SK-N-SH (cell line): ENCODE results near the gene GALNT14. TPM values are rescaled to one million over a fixed set of nuclear protein-coding genes. Genes with fewer than 3 reads are reported as not detected.

ENCODE experiments used
- CTCF ChIA-PET: fragments of 300-600, 350-600 bp; formaldehyde crosslinking; extraction: SDS; loops from one replicate; lab custom pipeline; 2021; lab: Yijun Ruan, JAX
- POLR2A ChIA-PET: fragments of 350-600 bp; sonication (Branson Sonifier 250); formaldehyde crosslinking; extraction: SDS; loops from one replicate; lab custom pipeline; 2020; ENCODE audit warnings: antibody characterized with exemption, inconsistent platforms; lab: Yijun Ruan, JAX
- DNase-seq: peaks from one replicate; pipeline ENCODE4 v3.0.0; 2012
- H2AFZ ChIP-seq: fragments of 200-600 bp; sonication (generic); 2 replicates; pipeline ENCODE4 v1.8.1; 2016; ENCODE audit warnings: antibody characterized with exemption, mild to moderate bottlenecking, low read depth
- H3F3A ChIP-seq: fragments of 200-600 bp; sonication (generic); replicated peaks from 2 replicates; pipeline ENCODE3; 2016; ENCODE audit warnings: antibody characterized with exemption, mild to moderate bottlenecking; ENCODE audit not compliant: insufficient read depth
- H3K27ac ChIP-seq, 2 experiments: fragments of 200-500 bp in 1 of 2; fragments of 200-600 bp in 1 of 2; sonication (Bioruptor generic) in 1 of 2; sonication (generic), shearing (Covaris generic) in 1 of 2; 2 replicates each; pipeline versions ENCODE4 v1.5.1 to v1.6.1; 2014 to 2016; ENCODE audit warnings: low read depth in 2 of 2, inconsistent platforms in 1 of 2, low read length in 1 of 2, mild to moderate bottlenecking in 1 of 2, mixed read lengths in 1 of 2
- H3K27me3 ChIP-seq: fragments of 200-600 bp; sonication (generic), shearing (Covaris generic); 2 replicates; pipeline ENCODE4 v1.6.1; 2016; ENCODE audit warnings: mixed run types; ENCODE audit not compliant: insufficient read depth
- H3K36me3 ChIP-seq, 2 experiments: fragments of 200-500 bp in 1 of 2; fragments of 200-600 bp in 1 of 2; sonication (Bioruptor generic) in 1 of 2; sonication (generic) in 1 of 2; replicated peaks in 1 of 2; 2 replicates each; pipeline versions ENCODE3 to v1.5.1; 2014 to 2016; ENCODE audit warnings: low read length in 1 of 2, mild to moderate bottlenecking in 1 of 2; ENCODE audit not compliant: insufficient read depth in 2 of 2, control insufficient read depth in 1 of 2
- H3K4me1 ChIP-seq, 2 experiments: fragments of 200-500 bp in 1 of 2; fragments of 200-600 bp in 1 of 2; sonication (Bioruptor generic) in 1 of 2; sonication (generic), shearing (Covaris generic) in 1 of 2; 2 replicates each; pipeline versions ENCODE4 v1.5.1 to v1.6.1; 2014 to 2016; ENCODE audit warnings: low read depth in 1 of 2, low read length in 1 of 2, mixed run types in 1 of 2; ENCODE audit not compliant: insufficient read depth in 2 of 2, control insufficient read depth in 1 of 2
- H3K4me2 ChIP-seq: fragments of 200-600 bp; sonication (generic), shearing (Covaris generic); 2 replicates; pipeline ENCODE4 v1.6.1; 2017; ENCODE audit warnings: mixed run types
- H3K4me3 ChIP-seq, 2 experiments: fragments of 200-500 bp in 1 of 2; fragments of 200-600 bp in 1 of 2; sonication (Bioruptor generic) in 1 of 2; sonication (generic), shearing (Covaris generic) in 1 of 2; 2 replicates each; pipeline versions ENCODE4 v1.5.1 to v1.8.1; 2014 to 2016; ENCODE audit warnings: low read depth in 2 of 2, inconsistent platforms in 1 of 2, low read length in 1 of 2, mild to moderate bottlenecking in 1 of 2, mixed read lengths in 1 of 2, moderate library complexity in 1 of 2
- H3K79me2 ChIP-seq: fragments of 200-600 bp; sonication (generic); 2 replicates; pipeline ENCODE4 v1.8.1; 2017; ENCODE audit warnings: mild to moderate bottlenecking; ENCODE audit not compliant: insufficient read depth
- H3K9ac ChIP-seq: fragments of 200-600 bp; sonication (generic); 2 replicates; pipeline ENCODE4 v1.6.1; 2017; ENCODE audit warnings: mixed run types
- H3K9me2 ChIP-seq: fragments of 200-600 bp; sonication (generic); 2 replicates; pipeline ENCODE4 v1.6.1; 2017; ENCODE audit warnings: mixed run types
- H3K9me3 ChIP-seq: fragments of 200-600 bp; sonication (generic); 2 replicates; pipeline ENCODE4 v1.6.1; 2017; ENCODE audit warnings: mixed run types, mild to moderate bottlenecking, moderate library complexity
- H4K20me1 ChIP-seq: fragments of 200-600 bp; sonication (generic); 2 replicates; pipeline ENCODE4 v1.6.1; 2017; ENCODE audit warnings: mild to moderate bottlenecking, mixed run types; ENCODE audit not compliant: insufficient read depth
- CTCF ChIP-seq: fragments of 200-600 bp; sonication (generic); IDR thresholded peaks from 2 replicates; pipeline ENCODE4 v1.6.1; 2017; ENCODE audit warnings: antibody characterized with exemption, mild to moderate bottlenecking, moderate library complexity
- ELF1 ChIP-seq: IDR thresholded peaks from 2 replicates; pipeline ENCODE4 v1.4.0; 2012
- EP300 ChIP-seq, 2 experiments: IDR thresholded peaks; 2 replicates each; pipeline versions ENCODE4 v1.4.0 to v1.6.1; 2012; ENCODE audit warnings: borderline replicate concordance in 1 of 2, low read depth in 1 of 2, low read length in 1 of 2
- EZH2phosphoT487 ChIP-seq: fragments of 200-600 bp; sonication (generic); IDR thresholded peaks from 2 replicates; pipeline ENCODE4 v1.6.1; 2017; ENCODE audit warnings: low read depth, mixed run types, mild to moderate bottlenecking, antibody characterized with exemption, moderate library complexity, borderline replicate concordance
- FOXJ3 ChIP-seq: sonication (generic); formaldehyde crosslinking; IDR thresholded peaks from 2 replicates; pipeline ENCODE4 v1.5.1; 2020; ENCODE audit warnings: mild to moderate bottlenecking, missing genetic modification reagents
- FOXM1 ChIP-seq: IDR thresholded peaks from 2 replicates; pipeline ENCODE4 v1.4.0; 2012; ENCODE audit warnings: low read depth, mild to moderate bottlenecking
- GABPA ChIP-seq: IDR thresholded peaks from 2 replicates; pipeline ENCODE4 v1.4.0; 2012; ENCODE audit warnings: low read depth, mild to moderate bottlenecking
- IRF3 ChIP-seq: fragments of 150-350 bp; IDR thresholded peaks from 2 replicates; pipeline ENCODE4 v1.6.1; 2016; ENCODE audit warnings: mild to moderate bottlenecking, low read depth, low read length
- MEF2A ChIP-seq: IDR thresholded peaks from 2 replicates; pipeline ENCODE4 v1.4.0; 2012; ENCODE audit warnings: low read depth, borderline replicate concordance
- MXI1 ChIP-seq: IDR thresholded peaks from 2 replicates; pipeline ENCODE4 v1.6.1; 2012; ENCODE audit warnings: mild to moderate bottlenecking, low read depth, low read length, improper control_type of control experiment
- NFIC ChIP-seq: IDR thresholded peaks from 2 replicates; pipeline ENCODE4 v1.4.0; 2012; ENCODE audit warnings: borderline replicate concordance
- NRF1 ChIP-seq: IDR thresholded peaks from 2 replicates; pipeline ENCODE4 v1.6.1; 2012; ENCODE audit warnings: low read depth, mild to moderate bottlenecking, low read length
- PBX3 ChIP-seq: IDR thresholded peaks from 2 replicates; pipeline ENCODE4; 2012
- RAD21 ChIP-seq: IDR thresholded peaks from 2 replicates; pipeline ENCODE4 v1.6.1; 2012; ENCODE audit warnings: mild to moderate bottlenecking, low read length
- RCOR1 ChIP-seq: fragments of 150-350 bp; IDR thresholded peaks from 2 replicates; pipeline ENCODE4 v1.6.1; 2017; ENCODE audit warnings: antibody characterized with exemption, low read length
- REST ChIP-seq: IDR thresholded peaks from 2 replicates; pipeline ENCODE4 v1.6.1; 2012; ENCODE audit warnings: mild to moderate bottlenecking, low read depth, low read length, moderate library complexity
- SIN3A ChIP-seq: IDR thresholded peaks from 2 replicates; pipeline ENCODE4 v1.6.1; 2012; ENCODE audit warnings: low read depth, mild to moderate bottlenecking, low read length, moderate library complexity, borderline replicate concordance
- SMC3 ChIP-seq: IDR thresholded peaks from 2 replicates; pipeline ENCODE4 v1.6.1; 2012; ENCODE audit warnings: low read depth, low read length, improper control_type of control experiment
- TEAD4 ChIP-seq: IDR thresholded peaks from 2 replicates; pipeline ENCODE4 v1.4.0; 2012; ENCODE audit warnings: mild to moderate bottlenecking, borderline replicate concordance; ENCODE audit not compliant: insufficient read depth
- USF2 ChIP-seq: fragments of 150-350 bp; IDR thresholded peaks from 2 replicates; pipeline ENCODE4 v1.6.1; 2017; ENCODE audit warnings: antibody characterized with exemption, low read length, low read depth, borderline replicate concordance
- WGBS: methylation state at CpG from one replicate; pipeline ENCODE4 v1.1.6; 2017; ENCODE audit warnings: low lambda C conversion rate; 5-methylcytosine and 5-hydroxymethylcytosine counted together
- polyA plus RNA-seq, 3 experiments: library from polyadenylated mRNA; depleted of rRNA; stranded (reverse); fragments of >200 nt; gene quantifications; 2 replicates each; pipeline ENCODE4 v1.2.3, GENCODE V29; 2012

The GALNT14 gene
- polyA plus RNA-seq, 1 of the 3 experiments (the other 2 are of a cell fraction): 1.6 TPM

- Histone ChIP-seq H4K20me1 (no peaks in the 10 kb centered on the region), H3K27ac (no peak overlapping the region), H3K9ac (no peak overlapping the region), H3K4me2 (no peak overlapping the region), H3K27me3 (no peaks in the 10 kb centered on the region), H3K9me2 (no peaks in the 10 kb centered on the region), H3F3A (no peaks in the 10 kb centered on the region), H3K4me1 (peaks cover 0 to 12% of the 10 kb centered on the region in 2 experiments; a peak in 1 of 4 replicates), H3K79me2 (no peaks in the 10 kb centered on the region), H3K36me3 (no peaks in the 10 kb centered on the region), H3K4me3 (no peak overlapping the region), H2AFZ (no peak overlapping the region), H3K9me3 (no peaks in the 10 kb centered on the region)
- WGBS: 58% methylated on average over 8 of the region's 8 CpGs
- no peak for DNase-seq
- ChIA-PET CTCF (interaction anchor here (1.0 to 1.8 kb wide), 4 partner anchors 16 to 263 kb away, joined by 3 to 5 read pairs (median 4); partner anchors contain the start of gene GALNT14), POLR2A (no interaction called here)
- no peak for TF ChIP-seq NRF1
- no peak for TF ChIP-seq PBX3
- TF ChIP-seq TEAD4: no peak
- TF ChIP-seq RCOR1: no peak
- no peak for TF ChIP-seq REST
- no peak for TF ChIP-seq RAD21
- TF ChIP-seq EZH2phosphoT487: no peak
- no peak for TF ChIP-seq MEF2A
- no peak for TF ChIP-seq EP300 (IDR thresholded peaks at IDR 0.05; ENCODE audit: borderline replicate concordance in 1 of 2, low read depth in 1 of 2, low read length in 1 of 2)
- TF ChIP-seq IRF3: no peak
- no peak for TF ChIP-seq FOXJ3
- TF ChIP-seq CTCF: no peak
- no peak for TF ChIP-seq NFIC
- TF ChIP-seq SMC3: no peak
- no peak for TF ChIP-seq GABPA
- no peak for TF ChIP-seq ELF1
- TF ChIP-seq USF2: no peak
- no peak for TF ChIP-seq MXI1
- TF ChIP-seq FOXM1: no peak
- no peak for TF ChIP-seq SIN3A
These were observed 67.7 kb downstream of the GALNT14 start for GRCh38 chr2:31070339-31071125.
